ENCODE results near the gene ZNF491.

The ZNF491 gene

DNA sequence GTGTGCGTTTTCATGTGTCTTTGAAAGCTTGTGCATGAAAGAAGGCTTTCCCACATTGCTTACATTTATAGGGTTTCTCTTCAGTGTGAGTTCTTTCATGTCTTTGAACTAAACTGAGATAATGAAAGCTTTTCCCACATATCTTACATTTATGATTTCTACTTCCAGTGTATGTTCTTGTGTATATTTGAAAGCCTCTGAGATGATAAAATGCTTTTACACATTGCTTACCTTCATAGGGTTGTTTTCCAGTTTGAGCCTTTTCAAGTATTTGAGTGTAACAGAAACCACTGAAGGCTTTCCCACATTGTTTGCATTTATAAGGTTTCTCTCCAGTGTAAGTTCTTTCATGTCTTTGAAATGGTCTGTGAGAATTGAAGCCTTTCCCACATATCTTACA lies 41.4 kb upstream of the ZNF491 start:
- Histone ChIP-seq H3K9me3 (ENCODE audit: control insufficient read depth, low read length) (peaks cover 57% of the 10 kb centered on the region), H4K91ac (ENCODE audit: low read length) (no peak overlapping the region), H2AK5ac (ENCODE audit: low read length, severe bottlenecking) (no peak overlapping the region), H4K8ac (ENCODE audit: low read length) (no peak overlapping the region), H3K36me3 (ENCODE audit: control insufficient read depth in 1 of 2, insufficient read depth in 2 of 2, low read depth in 1 of 2, low read length in 2 of 2) (no peaks in the 10 kb centered on the region), H2AFZ (ENCODE audit: low read depth, low read length) (no peak overlapping the region), H2BK5ac (ENCODE audit: low read depth, low read length, poor library complexity, severe bottlenecking) (no peak overlapping the region), H3K4me3 (ENCODE audit: insufficient read depth in 1 of 2, low read depth in 1 of 2, low read length in 2 of 2) (no peak overlapping the region), H3K27me3 (ENCODE audit: control insufficient read depth in 1 of 2, insufficient read depth in 1 of 2, low read length in 2 of 2) (no peaks in the 10 kb centered on the region), H3K27ac (ENCODE audit: low read length, poor library complexity, severe bottlenecking) (no peak overlapping the region), H3K23ac (ENCODE audit: low read length in 2 of 2) (no peak overlapping the region), H2BK120ac (ENCODE audit: low read depth, low read length) (no peak overlapping the region), H3K4ac (ENCODE audit: low read depth in 1 of 2, low read length in 2 of 2) (no peak overlapping the region), H3K79me1 (replicated peaks; ENCODE audit: low read length, poor library complexity, severe bottlenecking) (no peaks in the 10 kb centered on the region), H3K9ac (ENCODE audit: low read length) (no peak overlapping the region), H2BK15ac (ENCODE audit: low read depth, poor library complexity, severe bottlenecking) (no peak overlapping the region), H3K14ac (ENCODE audit: low read length in 2 of 2) (no peak overlapping the region), H3K4me1 (ENCODE audit: control insufficient read depth, insufficient read depth, low read depth, low read length) (no peaks in the 10 kb centered on the region), H3K18ac (ENCODE audit: low read depth in 1 of 2, low read length in 2 of 2) (no peak overlapping the region), H3K4me2 (ENCODE audit: low read length, poor library complexity, severe bottlenecking) (no peak overlapping the region), H2BK12ac (ENCODE audit: low read length in 2 of 2) (no peak overlapping the region)
- WGBS, result 67% methylated on average over 1 of the region's 1 CpG
- no peak for DNase-seq

DNA sequence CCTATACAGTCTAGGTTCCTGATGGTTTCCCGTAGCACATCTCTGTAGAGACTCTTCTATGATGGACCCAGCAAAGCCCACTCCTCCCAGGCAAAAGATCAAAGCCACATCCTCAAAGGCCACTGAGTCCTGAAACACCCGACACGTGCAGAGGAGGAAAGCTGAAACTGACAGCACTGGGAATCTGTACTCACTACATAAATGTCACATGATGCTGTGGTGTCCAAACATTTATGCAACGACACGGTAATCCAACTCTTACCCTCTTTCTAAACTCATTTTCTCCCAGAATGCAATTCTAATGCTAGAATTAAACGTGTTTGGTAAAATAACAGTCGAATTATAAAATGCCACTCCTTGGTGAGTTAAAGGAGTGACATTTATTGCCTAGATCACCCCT lies 38.5 kb upstream of the ZNF491 start:
- no peak overlapping the region for H2AFZ ChIP-seq (ENCODE audit: low read depth, low read length)
- H3K4me2 ChIP-seq (ENCODE audit: low read length, poor library complexity, severe bottlenecking), result no peak overlapping the region
- H2AK5ac ChIP-seq (ENCODE audit: low read length, severe bottlenecking), result no peak overlapping the region
- H3K27me3 ChIP-seq (ENCODE audit: control insufficient read depth in 1 of 2, insufficient read depth in 1 of 2, low read length in 2 of 2), result no peaks in the 10 kb centered on the region
- H3K4me3 ChIP-seq (ENCODE audit: insufficient read depth in 1 of 2, low read depth in 1 of 2, low read length in 2 of 2), result no peak overlapping the region
- H3K4ac ChIP-seq (ENCODE audit: low read depth in 1 of 2, low read length in 2 of 2), result no peak overlapping the region
- H2BK120ac ChIP-seq (ENCODE audit: low read depth, low read length), result no peak overlapping the region
- no peak overlapping the region for H3K27ac ChIP-seq (ENCODE audit: low read length, poor library complexity, severe bottlenecking)
- H4K8ac ChIP-seq (ENCODE audit: low read length), result no peak overlapping the region
- H3K23ac ChIP-seq (ENCODE audit: low read length in 2 of 2), result no peak overlapping the region
- no peaks in the 10 kb centered on the region for H3K79me1 ChIP-seq (replicated peaks; ENCODE audit: low read length, poor library complexity, severe bottlenecking)
- no peaks in the 10 kb centered on the region for H3K4me1 ChIP-seq (ENCODE audit: control insufficient read depth, insufficient read depth, low read depth, low read length)
- H2BK12ac ChIP-seq (ENCODE audit: low read length in 2 of 2), result no peak overlapping the region
- peaks cover 49% of the 10 kb centered on the region for H3K9me3 ChIP-seq (ENCODE audit: control insufficient read depth, low read length)
- H2BK15ac ChIP-seq (ENCODE audit: low read depth, poor library complexity, severe bottlenecking), result no peak overlapping the region
- 85% methylated on average over 3 of the region's 7 CpGs for WGBS
- no peak overlapping the region for H4K91ac ChIP-seq (ENCODE audit: low read length)
- H3K36me3 ChIP-seq (ENCODE audit: control insufficient read depth in 1 of 2, insufficient read depth in 2 of 2, low read depth in 1 of 2, low read length in 2 of 2), result no peaks in the 10 kb centered on the region
- no peak overlapping the region for H3K18ac ChIP-seq (ENCODE audit: low read depth in 1 of 2, low read length in 2 of 2)
- no peak overlapping the region for H3K9ac ChIP-seq (ENCODE audit: low read length)
- no peak overlapping the region for H2BK5ac ChIP-seq (ENCODE audit: low read depth, low read length, poor library complexity, severe bottlenecking)
- DNase-seq, result no peak
- no peak overlapping the region for H3K14ac ChIP-seq (ENCODE audit: low read length in 2 of 2)

DNA sequence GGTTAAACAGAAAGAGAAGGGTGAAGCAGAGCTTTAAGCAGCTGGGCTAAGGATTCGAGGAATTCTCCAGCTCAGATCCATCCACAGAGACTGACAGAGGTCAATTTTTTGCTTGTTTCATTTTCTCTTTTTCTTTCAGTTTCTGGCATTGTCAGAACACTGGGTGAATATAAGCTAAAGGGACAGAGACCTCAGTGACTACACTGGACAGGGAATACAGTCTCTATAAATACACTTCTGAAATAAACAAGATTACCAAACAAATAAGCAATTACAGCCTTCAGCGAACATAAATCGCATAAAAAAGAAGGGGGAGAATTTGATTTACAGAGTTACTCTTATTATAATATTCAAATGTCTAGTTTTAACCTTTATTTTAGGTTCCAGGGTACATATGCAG lies 35.2 kb upstream of the ZNF491 start:
- Histone ChIP-seq H2BK12ac (ENCODE audit: low read length in 2 of 2) (no peak overlapping the region), H3K4me2 (ENCODE audit: low read length, poor library complexity, severe bottlenecking) (no peak overlapping the region), H3K4me3 (ENCODE audit: insufficient read depth in 1 of 2, low read depth in 1 of 2, low read length in 2 of 2) (no peak overlapping the region), H3K4ac (ENCODE audit: low read depth in 1 of 2, low read length in 2 of 2) (no peak overlapping the region), H3K27ac (ENCODE audit: low read length, poor library complexity, severe bottlenecking) (no peak overlapping the region), H2BK120ac (ENCODE audit: low read depth, low read length) (no peak overlapping the region), H4K91ac (ENCODE audit: low read length) (no peak overlapping the region), H3K14ac (ENCODE audit: low read length in 2 of 2) (no peak overlapping the region), H3K9me3 (ENCODE audit: control insufficient read depth, low read length) (peaks cover 26% of the 10 kb centered on the region), H3K23ac (ENCODE audit: low read length in 2 of 2) (no peak overlapping the region), H3K79me1 (replicated peaks; ENCODE audit: low read length, poor library complexity, severe bottlenecking) (no peaks in the 10 kb centered on the region), H2AK5ac (ENCODE audit: low read length, severe bottlenecking) (no peak overlapping the region), H2BK15ac (ENCODE audit: low read depth, poor library complexity, severe bottlenecking) (no peak overlapping the region), H3K4me1 (ENCODE audit: control insufficient read depth, insufficient read depth, low read depth, low read length) (peaks cover 7% of the 10 kb centered on the region), H2AFZ (ENCODE audit: low read depth, low read length) (no peak overlapping the region), H3K36me3 (ENCODE audit: control insufficient read depth in 1 of 2, insufficient read depth in 2 of 2, low read depth in 1 of 2, low read length in 2 of 2) (no peaks in the 10 kb centered on the region), H3K27me3 (ENCODE audit: control insufficient read depth in 1 of 2, insufficient read depth in 1 of 2, low read length in 2 of 2) (no peaks in the 10 kb centered on the region), H3K18ac (ENCODE audit: low read depth in 1 of 2, low read length in 2 of 2) (no peak overlapping the region), H3K9ac (ENCODE audit: low read length) (no peak overlapping the region), H4K8ac (ENCODE audit: low read length) (no peak overlapping the region), H2BK5ac (ENCODE audit: low read depth, low read length, poor library complexity, severe bottlenecking) (no peak overlapping the region)
- DNase-seq, result no peak
- no CpG with 5 or more reads among the region's 3 CpGs for WGBS

DNA sequence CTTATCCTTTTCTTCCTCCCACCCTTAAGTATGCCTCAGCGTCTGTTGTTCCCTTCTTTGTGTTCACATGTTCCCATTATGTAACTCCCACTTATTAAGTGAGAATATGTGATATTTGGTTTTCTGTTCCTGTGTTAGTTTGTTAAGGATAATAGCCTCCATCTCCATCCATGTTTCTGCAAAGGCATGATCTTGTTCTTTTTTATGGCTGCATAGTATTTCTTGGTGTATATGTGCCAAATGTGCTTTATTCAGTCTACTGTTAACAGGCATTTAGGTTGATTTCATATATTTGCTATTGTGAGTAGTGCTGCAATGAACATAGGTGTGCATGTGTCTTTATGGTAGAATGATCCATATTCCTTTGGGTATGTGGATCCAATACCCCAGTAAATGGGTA lies 34.7 kb upstream of the ZNF491 start:
- Histone ChIP-seq H3K4me2 (ENCODE audit: low read length, poor library complexity, severe bottlenecking) (no peak overlapping the region), H3K36me3 (ENCODE audit: control insufficient read depth in 1 of 2, insufficient read depth in 2 of 2, low read depth in 1 of 2, low read length in 2 of 2) (no peaks in the 10 kb centered on the region), H3K27me3 (ENCODE audit: control insufficient read depth in 1 of 2, insufficient read depth in 1 of 2, low read length in 2 of 2) (no peaks in the 10 kb centered on the region), H2AK5ac (ENCODE audit: low read length, severe bottlenecking) (no peak overlapping the region), H2BK12ac (ENCODE audit: low read length in 2 of 2) (no peak overlapping the region), H2BK120ac (ENCODE audit: low read depth, low read length) (no peak overlapping the region), H3K9me3 (ENCODE audit: control insufficient read depth, low read length) (peaks cover 26% of the 10 kb centered on the region), H3K79me1 (replicated peaks; ENCODE audit: low read length, poor library complexity, severe bottlenecking) (peaks cover 2% of the 10 kb centered on the region), H3K23ac (ENCODE audit: low read length in 2 of 2) (no peak overlapping the region), H2BK5ac (ENCODE audit: low read depth, low read length, poor library complexity, severe bottlenecking) (no peak overlapping the region), H4K91ac (ENCODE audit: low read length) (no peak overlapping the region), H3K18ac (ENCODE audit: low read depth in 1 of 2, low read length in 2 of 2) (no peak overlapping the region), H2AFZ (ENCODE audit: low read depth, low read length) (no peak overlapping the region), H3K27ac (ENCODE audit: low read length, poor library complexity, severe bottlenecking) (no peak overlapping the region), H3K4me1 (ENCODE audit: control insufficient read depth, insufficient read depth, low read depth, low read length) (peaks cover 9% of the 10 kb centered on the region), H2BK15ac (ENCODE audit: low read depth, poor library complexity, severe bottlenecking) (no peak overlapping the region), H3K4ac (ENCODE audit: low read depth in 1 of 2, low read length in 2 of 2) (no peak overlapping the region), H4K8ac (ENCODE audit: low read length) (no peak overlapping the region), H3K9ac (ENCODE audit: low read length) (no peak overlapping the region), H3K14ac (ENCODE audit: low read length in 2 of 2) (no peak overlapping the region), H3K4me3 (ENCODE audit: insufficient read depth in 1 of 2, low read depth in 1 of 2, low read length in 2 of 2) (no peak overlapping the region)
- no peak for DNase-seq
- no CpG with 5 or more reads among the region's 1 CpG for WGBS

Data from mesenchymal stem cell (in vitro differentiated cells and primary cell).